B cell (primary cell): ENCODE data around the gene ARHGAP4. TPM values are rescaled to one million over a fixed set of nuclear protein-coding genes. Genes with fewer than 3 reads are reported as not detected.

Experiments
- ATAC-seq: fragments of 200-7000 bp; cut with Tn5 transposase; one replicate; pipeline ENCODE4 v1.10.0; 2021; ENCODE audit warnings: low read depth, mild to moderate bottlenecking, moderate number of reproducible peaks, moderate library complexity
- CTCF ChIA-PET: fragments of 350-600 bp; sonication (Branson Sonifier 250); formaldehyde crosslinking; loops from one replicate; lab custom pipeline; 2021; ENCODE audit warnings: antibody characterized with exemption, inconsistent platforms; lab: Charles Lee
- POLR2A ChIA-PET: fragments of 350-600 bp; sonication (Branson Sonifier 250); formaldehyde crosslinking; loops from one replicate; lab custom pipeline; 2021; ENCODE audit warnings: antibody characterized with exemption; lab: Charles Lee
- DNase-seq: peaks from one replicate; pipeline ENCODE4 v3.0.0; 2013
- H2AFZ ChIP-seq: 2 replicates; pipeline ENCODE4 v1.6.1; 2012; ENCODE audit warnings: mild to moderate bottlenecking, low read depth, low read length; ENCODE audit not compliant: insufficient read depth, poor library complexity, severe bottlenecking
- H3K27ac ChIP-seq, 2 donors: 1 replicate in 1 of 2; 2 replicates in 1 of 2; pipeline ENCODE4 v1.5.1; 2012 to 2013; ENCODE audit warnings: low read length in 2 of 2, mild to moderate bottlenecking in 2 of 2, moderate library complexity in 1 of 2
- H3K27me3 ChIP-seq, 4 experiments: fragments of 200-600 bp in 1 of 4; sonication (generic) in 1 of 4; replicated peaks in 1 of 4; 1 replicate in 2 of 4; 2 replicates in 2 of 4; pipeline versions ENCODE4 v1.6.1 to v1.7.0; 2013 to 2016; ENCODE audit warnings: low read length in 3 of 4, mild to moderate bottlenecking in 2 of 4, mixed read lengths in 1 of 4, moderate library complexity in 1 of 4; ENCODE audit not compliant: insufficient read depth in 4 of 4, control insufficient read depth in 3 of 4; ENCODE audit errors: control extremely low read depth in 1 of 4
- H3K36me3 ChIP-seq, 2 experiments: replicated peaks in 1 of 2; 1 replicate in 1 of 2; 2 replicates in 1 of 2; pipeline versions ENCODE4 v1.6.1 to v1.7.1; 2013; ENCODE audit warnings: low read length in 1 of 2; ENCODE audit not compliant: insufficient read depth in 2 of 2, control insufficient read depth in 1 of 2; ENCODE audit errors: control extremely low read depth in 1 of 2, extremely low read depth in 1 of 2
- H3K4me1 ChIP-seq, 2 donors: fragments of 200-600 bp in 1 of 2; sonication (generic) in 1 of 2; 1 replicate in 1 of 2; 2 replicates in 1 of 2; pipeline versions ENCODE4 v1.5.1 to v1.6.1; 2013 to 2017; ENCODE audit warnings: low read length in 2 of 2; ENCODE audit not compliant: control insufficient read depth in 2 of 2, insufficient read depth in 2 of 2
- H3K4me2 ChIP-seq: replicated peaks from 2 replicates; pipeline ENCODE3; 2012; ENCODE audit warnings: mild to moderate bottlenecking, low read depth, low read length; ENCODE audit not compliant: poor library complexity, severe bottlenecking
- H3K4me3 ChIP-seq, 5 experiments: fragments of 200-600 bp in 1 of 5; sonication (generic) in 1 of 5; 1 replicate in 3 of 5; 2 replicates in 2 of 5; pipeline versions ENCODE4 v1.5.1 to v1.7.0; 2011 to 2016; ENCODE audit warnings: low read length in 4 of 5, mild to moderate bottlenecking in 4 of 5, low read depth in 2 of 5, control low read depth in 1 of 5, moderate library complexity in 1 of 5; ENCODE audit not compliant: insufficient read depth in 1 of 5; ENCODE audit errors: control extremely low read depth in 1 of 5, extremely low read depth in 1 of 5
- H3K79me2 ChIP-seq: fragments of 200-600 bp; sonication (generic); one replicate; pipeline ENCODE4 v1.6.0; 2016; ENCODE audit warnings: low read length; ENCODE audit not compliant: control insufficient read depth, insufficient read depth
- H3K9ac ChIP-seq: fragments of 200-600 bp; sonication (generic); 2 replicates; pipeline ENCODE4 v1.6.1; 2017; ENCODE audit warnings: mild to moderate bottlenecking, low read length, moderate library complexity
- H3K9me3 ChIP-seq, 3 donors: one replicate each; pipeline versions ENCODE4 v1.6.1 to v1.7.1; 2013; ENCODE audit warnings: low read length in 2 of 3; ENCODE audit not compliant: control insufficient read depth in 2 of 3, insufficient read depth in 1 of 3; ENCODE audit errors: control extremely low read depth in 1 of 3
- H4K20me1 ChIP-seq: 2 replicates; pipeline ENCODE4 v1.6.0; 2012; ENCODE audit warnings: mild to moderate bottlenecking, low read length; ENCODE audit not compliant: insufficient read depth, control insufficient read depth, poor library complexity, severe bottlenecking
- H3K27ac Mint-ChIP-seq: one replicate; pipeline ENCODE4 v1.8.0; 2021; ENCODE audit warnings: mixed read lengths
- H3K27me3 Mint-ChIP-seq: one replicate; pipeline ENCODE4 v1.8.0; 2021; ENCODE audit warnings: mixed read lengths
- H3K4me1 Mint-ChIP-seq: one replicate; pipeline ENCODE4 v1.8.0; 2021; ENCODE audit warnings: mixed read lengths
- H3K4me3 Mint-ChIP-seq: one replicate; pipeline ENCODE4 v1.8.0; 2021; ENCODE audit warnings: mixed read lengths
- H3K9me3 Mint-ChIP-seq: one replicate; pipeline ENCODE4 v1.8.0; 2022; ENCODE audit warnings: mixed read lengths; ENCODE audit not compliant: insufficient read depth
- CTCF ChIP-seq: fragments of 200-600 bp; IDR thresholded peaks from one replicate; pipeline ENCODE4 v1.8.0; 2022; ENCODE audit warnings: antibody characterized with exemption, mild to moderate bottlenecking
- EZH2 ChIP-seq: IDR thresholded peaks from 2 replicates; pipeline ENCODE4 v1.6.1; 2012; ENCODE audit warnings: borderline replicate concordance, low read depth, mild to moderate bottlenecking, moderate library complexity, low read length; ENCODE audit not compliant: insufficient read depth, poor library complexity, severe bottlenecking
- WGBS: methylation state at CpG from one replicate; pipeline ENCODE4 v1.1.5; 2013; ENCODE audit warnings: missing lambda C conversion rate; ENCODE audit not compliant: insufficient coverage; 5-methylcytosine and 5-hydroxymethylcytosine counted together
- intact Hi-C: fragments of 100-400 bp; cut with micrococcal nuclease; formaldehyde crosslinking; loops from one replicate; pipeline ENCODE4 v1.10.0; 2022
- polyA plus RNA-seq: library from polyadenylated mRNA; depleted of rRNA; stranded (reverse); fragments of >200 nt; gene quantifications from 2 replicates; pipeline ENCODE4 v1.2.3, GENCODE V29; 2012
- total RNA-seq, 2 donors: library from RNA; stranded (reverse); fragments of 120-200 nt in 1 of 2; gene quantifications; 1 replicate in 1 of 2; 2 replicates in 1 of 2; pipeline versions ENCODE4 v1.2.3 to v1.2.4, GENCODE V29; 2013 to 2022

Gene ARHGAP4
- total and polyA plus RNA-seq, 2 donors (not counting 1 experiment from before 2014, with no cell fraction given) = 242 to 711 TPM

- ChIA-PET CTCF (interaction anchor here (0.6 to 13.1 kb wide), 4 partner anchors 18 to 165 kb away, joined by 3 to 325 read pairs (median 4); partner anchors contain the start of genes PLXNB3 and RENBP), POLR2A (interaction anchor here (0.6 to 5.2 kb wide), 8 partner anchors 19 to 562 kb away, joined by 3 to 58 read pairs (median 6); partner anchors contain the start of genes HCFC1, IDH3G, RENBP and SLC10A3)
- Histone ChIP-seq H3K27me3 (no peaks in the 10 kb centered on the region), H3K4me1 (peaks cover 41 to 45% of the 10 kb centered on the region in 2 donors), H3K79me2 (peaks cover 33% of the 10 kb centered on the region), H4K20me1 (peaks cover 4% of the 10 kb centered on the region), H3K36me3 (peaks cover 0 to 26% of the 10 kb centered on the region in 2 experiments), H3K9ac (peak overlapping the region; percentile 96), H3K4me3 (peak overlapping the region; percentile 73 to 88 (median 78)), H3K9me3 (no peaks in the 10 kb centered on the region), H2AFZ (peak overlapping the region; percentile 27), H3K27ac (peak overlapping the region; percentile 96 to 98), H3K4me2 (peak overlapping the region; percentile 98)
- Mint-ChIP-seq H3K27ac (peak overlapping the region; percentile 98), H3K4me1 (peaks cover 35% of the 10 kb centered on the region), H3K27me3 (no peaks in the 10 kb centered on the region), H3K9me3 (no peaks in the 10 kb centered on the region), H3K4me3 (peak overlapping the region; percentile 92)
- intact Hi-C loops = loop anchor here (1.0 to 5.0 kb wide), 5 partner anchors 41 to 443 kb away; partner anchors contain the start of genes HCFC1, IDH3G, L1CAM and SSR4
- TF ChIP-seq CTCF (no peak), EZH2 (no peak)
- WGBS = 0% methylated on average over 58 of the region's 76 CpGs
- DNase-seq (peak; percentile 95), ATAC-seq (peak; percentile 62)
Observed at GRCh38 chrX:153927922-153928760, 2.1 kb upstream of the ARHGAP4 start.
